SK-N-SH (cell line): Measurements from ENCODE around the gene SNCAIP. TPM values are rescaled to one million over a fixed set of nuclear protein-coding genes. Genes with fewer than 3 reads are reported as not detected.

Experiments used
- CTCF ChIA-PET: fragments of 300-600, 350-600 bp; formaldehyde crosslinking; extraction: SDS; loops from one replicate; lab custom pipeline; 2021; lab: Yijun Ruan, JAX
- POLR2A ChIA-PET: fragments of 350-600 bp; sonication (Branson Sonifier 250); formaldehyde crosslinking; extraction: SDS; loops from one replicate; lab custom pipeline; 2020; ENCODE audit warnings: antibody characterized with exemption, inconsistent platforms; lab: Yijun Ruan, JAX
- DNase-seq: peaks from one replicate; pipeline ENCODE4 v3.0.0; 2012
- H2AFZ ChIP-seq: fragments of 200-600 bp; sonication (generic); 2 replicates; pipeline ENCODE4 v1.8.1; 2016; ENCODE audit warnings: antibody characterized with exemption, mild to moderate bottlenecking, low read depth
- H3F3A ChIP-seq: fragments of 200-600 bp; sonication (generic); replicated peaks from 2 replicates; pipeline ENCODE3; 2016; ENCODE audit warnings: antibody characterized with exemption, mild to moderate bottlenecking; ENCODE audit not compliant: insufficient read depth
- H3K27ac ChIP-seq, 2 experiments: fragments of 200-500 bp in 1 of 2; fragments of 200-600 bp in 1 of 2; sonication (Bioruptor generic) in 1 of 2; sonication (generic), shearing (Covaris generic) in 1 of 2; 2 replicates each; pipeline versions ENCODE4 v1.5.1 to v1.6.1; 2014 to 2016; ENCODE audit warnings: low read depth in 2 of 2, inconsistent platforms in 1 of 2, low read length in 1 of 2, mild to moderate bottlenecking in 1 of 2, mixed read lengths in 1 of 2
- H3K27me3 ChIP-seq: fragments of 200-600 bp; sonication (generic), shearing (Covaris generic); 2 replicates; pipeline ENCODE4 v1.6.1; 2016; ENCODE audit warnings: mixed run types; ENCODE audit not compliant: insufficient read depth
- H3K36me3 ChIP-seq, 2 experiments: fragments of 200-500 bp in 1 of 2; fragments of 200-600 bp in 1 of 2; sonication (Bioruptor generic) in 1 of 2; sonication (generic) in 1 of 2; replicated peaks in 1 of 2; 2 replicates each; pipeline versions ENCODE3 to v1.5.1; 2014 to 2016; ENCODE audit warnings: low read length in 1 of 2, mild to moderate bottlenecking in 1 of 2; ENCODE audit not compliant: insufficient read depth in 2 of 2, control insufficient read depth in 1 of 2
- H3K4me1 ChIP-seq, 2 experiments: fragments of 200-500 bp in 1 of 2; fragments of 200-600 bp in 1 of 2; sonication (Bioruptor generic) in 1 of 2; sonication (generic), shearing (Covaris generic) in 1 of 2; 2 replicates each; pipeline versions ENCODE4 v1.5.1 to v1.6.1; 2014 to 2016; ENCODE audit warnings: low read depth in 1 of 2, low read length in 1 of 2, mixed run types in 1 of 2; ENCODE audit not compliant: insufficient read depth in 2 of 2, control insufficient read depth in 1 of 2
- H3K4me2 ChIP-seq: fragments of 200-600 bp; sonication (generic), shearing (Covaris generic); 2 replicates; pipeline ENCODE4 v1.6.1; 2017; ENCODE audit warnings: mixed run types
- H3K4me3 ChIP-seq, 2 experiments: fragments of 200-500 bp in 1 of 2; fragments of 200-600 bp in 1 of 2; sonication (Bioruptor generic) in 1 of 2; sonication (generic), shearing (Covaris generic) in 1 of 2; 2 replicates each; pipeline versions ENCODE4 v1.5.1 to v1.8.1; 2014 to 2016; ENCODE audit warnings: low read depth in 2 of 2, inconsistent platforms in 1 of 2, low read length in 1 of 2, mild to moderate bottlenecking in 1 of 2, mixed read lengths in 1 of 2, moderate library complexity in 1 of 2
- H3K79me2 ChIP-seq: fragments of 200-600 bp; sonication (generic); 2 replicates; pipeline ENCODE4 v1.8.1; 2017; ENCODE audit warnings: mild to moderate bottlenecking; ENCODE audit not compliant: insufficient read depth
- H3K9ac ChIP-seq: fragments of 200-600 bp; sonication (generic); 2 replicates; pipeline ENCODE4 v1.6.1; 2017; ENCODE audit warnings: mixed run types
- H3K9me2 ChIP-seq: fragments of 200-600 bp; sonication (generic); 2 replicates; pipeline ENCODE4 v1.6.1; 2017; ENCODE audit warnings: mixed run types
- H3K9me3 ChIP-seq: fragments of 200-600 bp; sonication (generic); 2 replicates; pipeline ENCODE4 v1.6.1; 2017; ENCODE audit warnings: mixed run types, mild to moderate bottlenecking, moderate library complexity
- H4K20me1 ChIP-seq: fragments of 200-600 bp; sonication (generic); 2 replicates; pipeline ENCODE4 v1.6.1; 2017; ENCODE audit warnings: mild to moderate bottlenecking, mixed run types; ENCODE audit not compliant: insufficient read depth
- CHD2 ChIP-seq: fragments of 150-350 bp; IDR thresholded peaks from 2 replicates; pipeline ENCODE4 v1.6.1; 2018; ENCODE audit warnings: low read length; ENCODE audit not compliant: partially characterized antibody
- EP300 ChIP-seq, 2 experiments: IDR thresholded peaks; 2 replicates each; pipeline versions ENCODE4 v1.4.0 to v1.6.1; 2012; ENCODE audit warnings: borderline replicate concordance in 1 of 2, low read depth in 1 of 2, low read length in 1 of 2
- FOXJ3 ChIP-seq: sonication (generic); formaldehyde crosslinking; IDR thresholded peaks from 2 replicates; pipeline ENCODE4 v1.5.1; 2020; ENCODE audit warnings: mild to moderate bottlenecking, missing genetic modification reagents
- FOXM1 ChIP-seq: IDR thresholded peaks from 2 replicates; pipeline ENCODE4 v1.4.0; 2012; ENCODE audit warnings: low read depth, mild to moderate bottlenecking
- GABPA ChIP-seq: IDR thresholded peaks from 2 replicates; pipeline ENCODE4 v1.4.0; 2012; ENCODE audit warnings: low read depth, mild to moderate bottlenecking
- GATA2 ChIP-seq: sonication (generic); formaldehyde crosslinking; IDR thresholded peaks from 2 replicates; pipeline ENCODE4 v1.5.0; 2020; ENCODE audit warnings: mild to moderate bottlenecking, missing genetic modification reagents
- MXI1 ChIP-seq: IDR thresholded peaks from 2 replicates; pipeline ENCODE4 v1.6.1; 2012; ENCODE audit warnings: mild to moderate bottlenecking, low read depth, low read length, improper control_type of control experiment
- NRF1 ChIP-seq: IDR thresholded peaks from 2 replicates; pipeline ENCODE4 v1.6.1; 2012; ENCODE audit warnings: low read depth, mild to moderate bottlenecking, low read length
- POLR2AphosphoS5 ChIP-seq: IDR thresholded peaks from 2 replicates; pipeline ENCODE4 v1.6.1; 2012; ENCODE audit warnings: low read depth, low read length
- RCOR1 ChIP-seq: fragments of 150-350 bp; IDR thresholded peaks from 2 replicates; pipeline ENCODE4 v1.6.1; 2017; ENCODE audit warnings: antibody characterized with exemption, low read length
- RFX5 ChIP-seq: IDR thresholded peaks from 2 replicates; pipeline ENCODE4 v1.6.1; 2012; ENCODE audit warnings: mild to moderate bottlenecking, improper control_type of control experiment, low read length
- SMC3 ChIP-seq: IDR thresholded peaks from 2 replicates; pipeline ENCODE4 v1.6.1; 2012; ENCODE audit warnings: low read depth, low read length, improper control_type of control experiment
- TAF1 ChIP-seq: IDR thresholded peaks from 2 replicates; pipeline ENCODE4 v1.6.1; 2012; ENCODE audit warnings: low read depth, mild to moderate bottlenecking, low read length, moderate library complexity, borderline replicate concordance
- YY1 ChIP-seq: IDR thresholded peaks from 2 replicates; pipeline ENCODE4 v1.4.0; 2012; ENCODE audit warnings: low read depth, mild to moderate bottlenecking
- WGBS: methylation state at CpG from one replicate; pipeline ENCODE4 v1.1.6; 2017; ENCODE audit warnings: low lambda C conversion rate; 5-methylcytosine and 5-hydroxymethylcytosine counted together
- polyA plus RNA-seq, 3 experiments: library from polyadenylated mRNA; depleted of rRNA; stranded (reverse); fragments of >200 nt; gene quantifications; 2 replicates each; pipeline ENCODE4 v1.2.3, GENCODE V29; 2012
- TF ChIP-seq, protein P1 (sequence below): IDR thresholded peaks from 2 replicates; pipeline ENCODE4 v1.6.1; 2012; ENCODE audit warnings: mild to moderate bottlenecking, low read depth, low read length, moderate library complexity
- TF ChIP-seq, protein P2 (sequence below): IDR thresholded peaks from 2 replicates; pipeline ENCODE4 v1.4.0; 2012; ENCODE audit warnings: low read depth, borderline replicate concordance
- TF ChIP-seq, protein P3 (sequence below): fragments of 150-350 bp; IDR thresholded peaks from 2 replicates; pipeline ENCODE4 v1.6.1; 2016; ENCODE audit warnings: mild to moderate bottlenecking, low read depth, low read length

Gene SNCAIP
- polyA plus RNA-seq, 1 of the 3 experiments (the other 2 are of a cell fraction), result not detected

DNA sequence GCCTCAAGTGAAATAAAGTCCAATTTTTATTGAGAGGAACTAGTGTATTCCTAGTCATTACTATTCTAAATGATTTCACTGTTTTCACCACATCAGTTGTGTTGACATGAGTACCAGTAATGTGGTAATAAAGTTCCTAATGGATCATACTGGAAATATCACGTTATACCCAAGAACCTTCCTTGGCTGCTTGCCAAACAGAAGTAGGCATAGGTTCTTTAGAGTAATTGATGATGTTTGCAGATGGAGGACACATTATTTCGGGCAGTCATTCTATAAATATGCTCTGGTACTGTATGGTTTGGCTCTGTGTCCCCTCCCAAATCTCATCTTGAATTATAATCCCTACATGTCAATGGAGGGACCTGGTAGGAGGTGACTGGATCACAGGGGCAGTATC, 15.1 kb downstream of the SNCAIP start:
- WGBS, result 11% methylated on average over 2 of the region's 2 CpGs
- Histone ChIP-seq H3K36me3 (no peaks in the 10 kb centered on the region), H3K79me2 (no peaks in the 10 kb centered on the region), H3K4me3 (no peak overlapping the region), H2AFZ (no peak overlapping the region), H3F3A (no peaks in the 10 kb centered on the region), H3K4me1 (peaks cover 0 to 2% of the 10 kb centered on the region in 2 experiments; a peak in 1 of 4 replicates), H3K27ac (no peak overlapping the region), H3K27me3 (no peaks in the 10 kb centered on the region), H3K4me2 (no peak overlapping the region), H4K20me1 (no peaks in the 10 kb centered on the region), H3K9ac (no peak overlapping the region), H3K9me2 (no peaks in the 10 kb centered on the region), H3K9me3 (no peaks in the 10 kb centered on the region)
- ChIA-PET CTCF (no interaction called here), POLR2A (no interaction called here)
- TF ChIP-seq, protein P1, sequence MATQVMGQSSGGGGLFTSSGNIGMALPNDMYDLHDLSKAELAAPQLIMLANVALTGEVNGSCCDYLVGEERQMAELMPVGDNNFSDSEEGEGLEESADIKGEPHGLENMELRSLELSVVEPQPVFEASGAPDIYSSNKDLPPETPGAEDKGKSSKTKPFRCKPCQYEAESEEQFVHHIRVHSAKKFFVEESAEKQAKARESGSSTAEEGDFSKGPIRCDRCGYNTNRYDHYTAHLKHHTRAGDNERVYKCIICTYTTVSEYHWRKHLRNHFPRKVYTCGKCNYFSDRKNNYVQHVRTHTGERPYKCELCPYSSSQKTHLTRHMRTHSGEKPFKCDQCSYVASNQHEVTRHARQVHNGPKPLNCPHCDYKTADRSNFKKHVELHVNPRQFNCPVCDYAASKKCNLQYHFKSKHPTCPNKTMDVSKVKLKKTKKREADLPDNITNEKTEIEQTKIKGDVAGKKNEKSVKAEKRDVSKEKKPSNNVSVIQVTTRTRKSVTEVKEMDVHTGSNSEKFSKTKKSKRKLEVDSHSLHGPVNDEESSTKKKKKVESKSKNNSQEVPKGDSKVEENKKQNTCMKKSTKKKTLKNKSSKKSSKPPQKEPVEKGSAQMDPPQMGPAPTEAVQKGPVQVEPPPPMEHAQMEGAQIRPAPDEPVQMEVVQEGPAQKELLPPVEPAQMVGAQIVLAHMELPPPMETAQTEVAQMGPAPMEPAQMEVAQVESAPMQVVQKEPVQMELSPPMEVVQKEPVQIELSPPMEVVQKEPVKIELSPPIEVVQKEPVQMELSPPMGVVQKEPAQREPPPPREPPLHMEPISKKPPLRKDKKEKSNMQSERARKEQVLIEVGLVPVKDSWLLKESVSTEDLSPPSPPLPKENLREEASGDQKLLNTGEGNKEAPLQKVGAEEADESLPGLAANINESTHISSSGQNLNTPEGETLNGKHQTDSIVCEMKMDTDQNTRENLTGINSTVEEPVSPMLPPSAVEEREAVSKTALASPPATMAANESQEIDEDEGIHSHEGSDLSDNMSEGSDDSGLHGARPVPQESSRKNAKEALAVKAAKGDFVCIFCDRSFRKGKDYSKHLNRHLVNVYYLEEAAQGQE, result no peak
- no peak for DNase-seq

DNA sequence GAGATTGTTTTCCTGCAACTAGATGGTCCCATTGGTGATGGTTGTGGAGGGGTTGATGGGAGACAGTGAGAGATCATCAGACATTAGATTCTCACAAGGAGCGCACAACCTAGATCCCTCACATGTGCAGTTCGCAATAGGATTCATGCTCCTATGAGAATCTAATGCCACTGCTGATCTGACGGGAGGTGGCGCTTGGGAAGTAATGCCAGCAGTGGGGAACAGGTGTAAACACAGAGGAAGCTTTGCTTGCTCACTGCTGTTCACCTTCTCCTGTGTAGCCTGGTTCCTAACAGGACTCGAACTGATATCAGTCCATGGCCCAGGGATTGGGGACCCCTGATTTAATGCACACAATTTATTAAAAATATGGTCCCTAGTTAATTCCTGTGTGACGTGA, 18.8 kb downstream of the SNCAIP start:
- no peak for DNase-seq
- ChIA-PET POLR2A (no interaction called here), CTCF (no interaction called here)
- H3K9ac ChIP-seq, result no peak overlapping the region
- H3K4me3 ChIP-seq, result no peak overlapping the region
- no peak overlapping the region for H2AFZ ChIP-seq
- H3K27me3 ChIP-seq, result no peaks in the 10 kb centered on the region
- H3K4me1 ChIP-seq, result no peaks in the 10 kb centered on the region; a peak in 1 of 4 replicates
- H4K20me1 ChIP-seq, result no peaks in the 10 kb centered on the region
- TF ChIP-seq FOXM1 (no peak), RCOR1 (no peak), CHD2 (no peak), POLR2AphosphoS5 (no peak), EP300 (IDR thresholded peaks at IDR 0.05; ENCODE audit: borderline replicate concordance in 1 of 2, low read depth in 1 of 2, low read length in 1 of 2) (no peak), MXI1 (no peak), NRF1 (no peak), YY1 (no peak), GABPA (no peak), FOXJ3 (CRISPR knock-in tag) (no peak), SMC3 (no peak), RFX5 (no peak), GATA2 (CRISPR knock-in tag) (no peak), TAF1 (no peak)
- TF ChIP-seq, protein P2, sequence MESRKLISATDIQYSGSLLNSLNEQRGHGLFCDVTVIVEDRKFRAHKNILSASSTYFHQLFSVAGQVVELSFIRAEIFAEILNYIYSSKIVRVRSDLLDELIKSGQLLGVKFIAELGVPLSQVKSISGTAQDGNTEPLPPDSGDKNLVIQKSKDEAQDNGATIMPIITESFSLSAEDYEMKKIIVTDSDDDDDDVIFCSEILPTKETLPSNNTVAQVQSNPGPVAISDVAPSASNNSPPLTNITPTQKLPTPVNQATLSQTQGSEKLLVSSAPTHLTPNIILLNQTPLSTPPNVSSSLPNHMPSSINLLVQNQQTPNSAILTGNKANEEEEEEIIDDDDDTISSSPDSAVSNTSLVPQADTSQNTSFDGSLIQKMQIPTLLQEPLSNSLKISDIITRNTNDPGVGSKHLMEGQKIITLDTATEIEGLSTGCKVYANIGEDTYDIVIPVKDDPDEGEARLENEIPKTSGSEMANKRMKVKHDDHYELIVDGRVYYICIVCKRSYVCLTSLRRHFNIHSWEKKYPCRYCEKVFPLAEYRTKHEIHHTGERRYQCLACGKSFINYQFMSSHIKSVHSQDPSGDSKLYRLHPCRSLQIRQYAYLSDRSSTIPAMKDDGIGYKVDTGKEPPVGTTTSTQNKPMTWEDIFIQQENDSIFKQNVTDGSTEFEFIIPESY, result no peak
- TF ChIP-seq, protein P3, sequence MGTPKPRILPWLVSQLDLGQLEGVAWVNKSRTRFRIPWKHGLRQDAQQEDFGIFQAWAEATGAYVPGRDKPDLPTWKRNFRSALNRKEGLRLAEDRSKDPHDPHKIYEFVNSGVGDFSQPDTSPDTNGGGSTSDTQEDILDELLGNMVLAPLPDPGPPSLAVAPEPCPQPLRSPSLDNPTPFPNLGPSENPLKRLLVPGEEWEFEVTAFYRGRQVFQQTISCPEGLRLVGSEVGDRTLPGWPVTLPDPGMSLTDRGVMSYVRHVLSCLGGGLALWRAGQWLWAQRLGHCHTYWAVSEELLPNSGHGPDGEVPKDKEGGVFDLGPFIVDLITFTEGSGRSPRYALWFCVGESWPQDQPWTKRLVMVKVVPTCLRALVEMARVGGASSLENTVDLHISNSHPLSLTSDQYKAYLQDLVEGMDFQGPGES, result no peak
- H3K79me2 ChIP-seq, result no peaks in the 10 kb centered on the region
- H3F3A ChIP-seq, result no peaks in the 10 kb centered on the region
- H3K27ac ChIP-seq, result no peak overlapping the region
- WGBS, result 68% methylated on average over 6 of the region's 6 CpGs
- H3K4me2 ChIP-seq, result no peak overlapping the region
- H3K9me2 ChIP-seq, result no peaks in the 10 kb centered on the region
- no peaks in the 10 kb centered on the region for H3K36me3 ChIP-seq
- no peaks in the 10 kb centered on the region for H3K9me3 ChIP-seq
